WERI-Rb-1 (cell line): ENCODE results near the gene PIGR.

Source experiments
- DNase-seq: peaks from one replicate; pipeline ENCODE4 v3.0.0-alpha.2; 2020
- H3K27ac ChIP-seq: fragments of 250-450 bp; sonication (Bioruptor Pico); 2 replicates; pipeline ENCODE4 v1.5.1; 2020; ENCODE audit warnings: mild to moderate bottlenecking, moderate library complexity
- H3K27me3 ChIP-seq: fragments of 250-450 bp; sonication (Bioruptor Pico); 2 replicates; pipeline ENCODE4 v1.5.1; 2021; ENCODE audit warnings: mild to moderate bottlenecking, low read depth, moderate library complexity; ENCODE audit not compliant: insufficient read depth, severe bottlenecking
- H3K36me3 ChIP-seq: fragments of 250-450 bp; sonication (Bioruptor Pico); 2 replicates; pipeline ENCODE4 v1.5.1; 2020; ENCODE audit warnings: mild to moderate bottlenecking, moderate library complexity
- H3K4me3 ChIP-seq: 2 replicates; pipeline ENCODE4 v1.5.1; 2011; ENCODE audit warnings: low read depth, mild to moderate bottlenecking, control low read depth, low read length
- H3K9me3 ChIP-seq: fragments of 250-450 bp; sonication (Bioruptor Pico); 2 replicates; pipeline ENCODE4 v1.5.1; 2021; ENCODE audit warnings: mild to moderate bottlenecking, moderate library complexity; ENCODE audit not compliant: severe bottlenecking
- CTCF ChIP-seq: IDR thresholded peaks from 2 replicates; pipeline ENCODE4 v1.5.1; 2011; ENCODE audit warnings: low read depth, mild to moderate bottlenecking, control low read depth, inconsistent platforms, low read length

Gene PIGR

GRCh38 chr1:206883160-206883559 lies 63.1 kb downstream of the PIGR start:
- Histone ChIP-seq H3K36me3 (no peaks in the 10 kb centered on the region), H3K27me3 (peaks cover 81% of the 10 kb centered on the region), H3K27ac (no peak overlapping the region), H3K9me3 (peaks cover 17% of the 10 kb centered on the region), H3K4me3 (no peak overlapping the region)
- TF ChIP-seq CTCF = no peak
- no peak for DNase-seq

DNA sequence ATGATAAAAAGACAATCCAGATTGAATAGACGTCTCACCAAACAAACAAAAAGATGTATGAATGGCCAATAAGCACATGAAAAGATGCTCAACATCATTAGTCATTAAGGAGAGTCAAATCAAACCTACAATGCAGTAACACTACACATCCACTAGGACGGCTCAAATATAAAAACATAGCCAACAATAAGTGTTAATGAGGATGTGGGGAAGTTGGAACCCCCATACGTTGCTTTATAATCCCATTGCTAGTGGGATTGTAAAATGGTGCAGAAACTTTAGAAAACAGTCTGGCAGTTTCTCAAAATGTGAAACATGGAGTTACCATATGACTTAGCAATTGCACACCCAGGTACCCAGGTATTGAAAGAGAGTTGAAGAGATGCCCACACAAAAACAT lies 63.7 kb downstream of the PIGR start:
- H3K4me3 ChIP-seq = no peak overlapping the region
- no peaks in the 10 kb centered on the region for H3K36me3 ChIP-seq
- peaks cover 75% of the 10 kb centered on the region for H3K27me3 ChIP-seq
- TF ChIP-seq CTCF = peak; percentile 42
- no peak for DNase-seq
- H3K27ac ChIP-seq = no peak overlapping the region
- H3K9me3 ChIP-seq = peaks cover 21% of the 10 kb centered on the region

DNA sequence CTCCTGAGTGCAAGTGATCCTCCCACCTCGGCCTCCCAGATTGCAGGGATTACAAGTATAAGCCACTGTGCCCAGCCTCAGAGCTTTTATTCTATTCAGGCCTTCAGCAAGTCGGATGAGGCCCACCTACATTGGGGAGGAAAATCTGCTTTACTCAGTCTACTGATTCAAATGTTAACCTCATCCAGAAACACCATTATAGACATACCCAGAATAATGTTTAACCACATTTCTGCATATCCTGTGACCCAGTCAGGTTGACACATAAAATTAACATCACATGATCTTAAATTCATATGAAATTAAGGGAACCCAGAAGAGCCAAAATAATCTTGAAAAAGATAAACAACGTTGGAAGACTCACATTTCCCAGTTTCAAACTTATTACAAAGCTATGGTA lies 66.0 kb downstream of the PIGR start:
- DNase-seq = no peak
- no peak overlapping the region for H3K27ac ChIP-seq
- peaks cover 69% of the 10 kb centered on the region for H3K27me3 ChIP-seq
- no peak overlapping the region for H3K4me3 ChIP-seq
- H3K9me3 ChIP-seq = peaks cover 30% of the 10 kb centered on the region
- TF ChIP-seq CTCF = no peak
- no peaks in the 10 kb centered on the region for H3K36me3 ChIP-seq
